HG03354 (cell line): ENCODE measurements around the gene ACD.

Source experiments
- ATAC-seq: cut with Tn5 transposase; IDR thresholded peaks from one replicate; pipeline ENCODE4 v1.9.1; 2021; ENCODE audit warnings: mild to moderate bottlenecking; ENCODE audit not compliant: unreplicated experiment, poor library complexity, severe bottlenecking

Gene ACD

DNA sequence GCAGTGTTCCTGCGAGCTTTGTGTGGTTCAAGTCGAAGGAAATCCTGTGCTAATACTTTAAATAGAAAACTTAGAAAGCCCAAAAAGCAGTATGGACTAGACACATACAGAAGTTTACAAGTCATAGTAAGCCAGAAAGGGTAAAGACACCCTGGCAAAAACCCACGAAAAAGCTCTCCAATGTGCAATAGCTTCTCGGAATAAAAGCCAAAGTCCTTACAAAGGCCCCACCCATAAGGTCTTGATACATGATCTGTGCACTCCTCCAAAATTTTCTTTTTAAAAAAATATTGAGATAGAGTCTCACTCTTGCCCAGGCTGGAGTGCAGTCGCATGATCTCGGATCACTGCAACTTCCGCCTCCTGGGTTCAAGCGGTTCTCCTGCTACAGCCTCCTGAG lies 16.9 kb upstream of the ACD start:
- ATAC-seq, result no peak

DNA sequence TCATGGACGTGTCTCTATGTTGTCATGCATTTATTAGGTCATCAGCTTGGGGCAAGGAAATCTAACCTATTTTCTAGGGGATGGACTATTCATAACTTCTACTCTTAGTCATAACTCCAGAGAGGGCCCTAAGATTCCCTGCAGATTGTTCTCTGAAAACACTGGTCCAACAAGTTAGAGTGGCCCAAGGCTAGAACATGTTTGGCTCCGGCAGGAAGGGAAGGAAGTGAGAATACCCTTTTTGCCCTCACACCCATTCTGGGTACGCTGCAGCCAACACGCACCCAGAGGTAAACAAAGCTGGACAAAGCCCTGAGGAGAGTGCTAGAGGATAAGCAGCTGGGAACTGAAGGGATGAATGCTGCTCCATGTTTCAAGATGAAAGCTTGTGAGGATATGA lies 16.5 kb upstream of the ACD start:
- no peak for ATAC-seq

DNA sequence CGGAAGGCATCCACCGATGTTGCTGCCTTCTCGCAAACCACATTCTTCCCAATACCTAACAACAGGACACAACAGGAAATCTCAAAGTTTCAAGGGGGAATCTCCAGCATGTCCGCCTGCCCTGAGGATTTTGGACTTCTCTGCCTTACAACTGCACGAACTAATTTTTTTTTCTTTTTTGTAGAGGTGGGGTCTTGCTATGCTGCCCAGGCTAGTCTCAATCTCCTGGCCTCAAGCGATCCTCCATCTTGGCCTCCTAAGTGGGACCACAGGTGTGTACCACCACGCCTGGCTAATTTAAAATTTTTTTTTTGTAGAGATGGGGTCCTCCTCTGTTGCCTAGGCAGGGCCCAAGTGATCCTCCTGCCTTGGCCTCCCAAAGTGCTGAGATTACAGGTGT lies 15.9 kb upstream of the ACD start:
- no peak for ATAC-seq

DNA sequence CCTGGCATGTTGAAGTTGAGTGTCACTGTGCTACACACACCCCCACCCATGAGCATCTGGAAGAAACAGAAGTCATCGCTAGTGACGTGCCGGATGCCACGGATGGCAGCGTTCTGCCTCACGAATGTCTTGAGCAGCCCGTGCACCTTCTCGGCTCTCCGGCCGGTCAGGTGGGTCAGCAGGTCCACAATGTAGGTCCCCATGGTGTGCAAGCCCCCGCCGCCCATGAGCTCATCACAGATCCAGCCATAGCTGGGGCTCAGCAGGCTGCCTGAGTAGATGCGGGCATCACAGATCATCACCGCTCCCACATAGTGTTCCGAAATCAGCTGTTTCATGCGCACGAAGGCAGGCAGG lies 15.5 kb upstream of the ACD start:
- no peak for ATAC-seq

DNA sequence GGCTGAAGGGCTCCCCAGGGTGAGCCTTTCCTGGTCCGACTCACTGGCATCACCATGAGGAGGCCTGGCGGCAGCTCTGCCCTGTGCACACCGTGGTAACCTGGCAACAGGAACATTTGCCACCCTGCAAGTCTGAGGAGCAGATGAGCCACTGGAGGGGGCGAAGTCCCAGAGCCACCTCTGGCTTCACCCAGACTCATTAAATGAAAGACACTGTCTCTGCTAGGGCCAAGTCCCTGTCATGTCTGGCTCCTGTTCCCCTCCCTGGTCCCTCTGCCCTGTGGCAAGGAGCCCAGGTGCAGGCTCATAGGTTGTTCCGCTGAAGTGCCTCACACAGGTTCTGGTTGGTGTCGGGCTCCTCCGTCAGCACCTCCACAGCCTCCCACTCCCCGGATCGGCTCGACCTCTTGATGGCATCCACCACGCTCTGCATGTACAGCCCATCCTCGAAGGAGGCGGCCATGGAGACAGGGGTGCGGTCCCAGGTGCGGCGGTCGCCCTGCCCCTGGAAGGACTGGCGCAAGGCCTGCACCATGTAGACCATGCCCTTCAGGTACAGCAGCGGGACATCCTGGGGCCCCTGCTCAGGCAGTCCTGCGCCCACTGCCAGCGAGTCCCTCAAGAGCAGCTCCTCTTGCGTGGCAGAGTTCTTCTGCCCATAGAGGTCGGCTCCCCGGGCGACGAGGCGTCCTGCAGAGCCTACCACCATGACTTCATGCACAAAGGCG lies 15.0 kb upstream of the ACD start:
- ATAC-seq, result no peak

DNA sequence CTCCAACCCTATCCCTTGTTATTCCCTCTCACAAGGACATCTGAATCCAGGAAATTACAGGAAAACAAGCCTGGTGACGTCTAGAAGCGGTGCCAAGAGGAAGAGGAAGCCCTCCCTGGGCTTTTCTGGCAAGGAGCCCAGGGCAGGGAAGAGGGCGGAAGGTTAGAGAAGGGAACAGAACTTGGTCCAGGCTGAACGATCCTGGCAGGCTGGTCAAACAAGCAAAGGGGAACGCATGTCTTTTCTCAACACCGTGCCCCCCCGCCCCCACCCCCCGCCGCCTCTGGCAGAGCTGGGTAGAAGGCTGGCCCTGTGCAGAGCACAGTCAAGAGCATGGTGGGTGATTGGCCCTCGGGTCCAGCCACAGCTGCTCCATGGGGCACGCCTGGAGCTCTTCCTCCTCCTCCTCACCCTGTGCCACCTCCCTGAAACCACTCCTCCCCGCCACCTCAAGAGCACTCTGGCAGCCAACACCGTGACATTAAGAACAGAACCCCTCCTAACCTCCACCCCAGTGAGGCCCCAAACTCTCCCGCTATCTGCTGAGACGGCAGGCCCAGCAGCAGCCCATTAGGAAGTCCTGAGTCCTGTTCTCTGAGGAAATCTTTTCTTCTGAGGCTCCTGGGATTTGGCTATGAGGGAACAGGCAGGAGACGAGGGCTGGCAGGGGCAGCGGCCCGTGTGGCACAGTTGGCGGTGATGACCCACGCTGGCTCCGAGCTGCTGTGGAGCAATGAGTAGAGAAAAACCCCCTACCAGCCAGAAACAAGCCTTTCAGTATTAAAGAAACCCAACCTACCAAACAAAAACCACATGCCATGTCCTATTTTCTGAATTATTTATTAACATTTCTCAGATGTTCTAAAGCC lies 13.9 kb upstream of the ACD start:
- no peak for ATAC-seq

DNA sequence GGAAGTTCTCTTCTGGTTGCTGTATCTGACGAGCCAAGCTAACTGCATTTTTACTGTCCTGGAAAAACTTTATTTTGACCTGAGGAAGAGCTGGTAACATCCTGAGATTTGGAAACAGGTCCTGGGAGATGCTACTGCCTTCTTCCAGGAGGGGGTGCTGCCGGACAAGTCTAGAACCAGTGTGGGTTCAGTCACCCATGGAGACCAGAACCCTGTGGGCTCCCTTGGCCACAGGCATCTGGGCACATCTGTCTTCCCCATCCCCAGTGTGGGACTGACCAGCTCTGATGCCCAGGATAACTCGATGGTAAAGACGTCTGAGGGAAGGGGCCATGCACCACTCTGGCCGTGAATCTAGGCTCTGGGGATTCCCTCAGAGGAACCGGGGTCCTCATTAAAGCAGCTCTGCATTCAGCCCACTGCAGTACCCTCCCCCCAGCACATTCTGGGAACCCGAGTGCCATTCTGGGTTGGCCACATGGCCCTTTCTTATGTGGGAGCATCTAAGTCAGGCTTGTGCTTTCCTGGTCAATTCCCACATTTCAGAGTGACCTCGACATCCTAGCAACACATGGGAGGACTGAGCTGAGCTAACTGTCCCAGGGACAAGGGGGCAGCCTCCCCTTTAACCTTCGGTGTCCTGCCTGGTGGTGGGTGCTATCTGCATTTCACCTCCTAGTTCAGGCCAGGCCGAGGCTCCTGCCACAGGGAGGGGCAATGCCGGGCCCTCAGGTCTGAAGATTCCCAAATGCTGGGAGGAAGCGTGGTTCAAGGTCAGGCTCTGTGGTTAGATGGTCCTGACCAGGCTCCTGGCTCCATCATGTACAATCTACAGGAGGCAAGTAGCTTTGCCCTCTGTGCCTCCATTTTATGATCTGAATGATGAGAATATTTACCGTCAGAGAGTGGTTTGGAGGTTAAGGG lies 12.9 kb upstream of the ACD start:
- no peak for ATAC-seq

DNA sequence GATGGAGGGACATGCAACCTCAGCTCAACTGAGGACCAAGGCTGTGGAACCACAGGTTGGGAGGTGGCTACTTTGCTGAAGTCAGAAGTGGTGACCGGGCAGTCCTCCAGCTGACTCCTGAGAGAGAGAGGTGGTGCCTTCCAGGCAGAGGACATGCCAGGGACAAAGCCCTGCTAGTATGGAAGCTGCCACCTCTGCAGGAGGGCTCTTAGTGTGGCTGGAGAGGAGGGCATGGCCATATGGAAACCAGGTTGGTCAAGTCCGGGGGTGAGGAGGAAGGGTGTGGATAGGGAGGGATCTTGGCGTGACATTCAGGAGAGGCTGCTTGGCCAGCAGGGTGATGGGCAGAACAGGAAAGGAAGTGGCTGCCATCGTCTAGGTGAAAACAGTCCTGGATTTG lies 12.2 kb upstream of the ACD start:
- ATAC-seq, result no peak

DNA sequence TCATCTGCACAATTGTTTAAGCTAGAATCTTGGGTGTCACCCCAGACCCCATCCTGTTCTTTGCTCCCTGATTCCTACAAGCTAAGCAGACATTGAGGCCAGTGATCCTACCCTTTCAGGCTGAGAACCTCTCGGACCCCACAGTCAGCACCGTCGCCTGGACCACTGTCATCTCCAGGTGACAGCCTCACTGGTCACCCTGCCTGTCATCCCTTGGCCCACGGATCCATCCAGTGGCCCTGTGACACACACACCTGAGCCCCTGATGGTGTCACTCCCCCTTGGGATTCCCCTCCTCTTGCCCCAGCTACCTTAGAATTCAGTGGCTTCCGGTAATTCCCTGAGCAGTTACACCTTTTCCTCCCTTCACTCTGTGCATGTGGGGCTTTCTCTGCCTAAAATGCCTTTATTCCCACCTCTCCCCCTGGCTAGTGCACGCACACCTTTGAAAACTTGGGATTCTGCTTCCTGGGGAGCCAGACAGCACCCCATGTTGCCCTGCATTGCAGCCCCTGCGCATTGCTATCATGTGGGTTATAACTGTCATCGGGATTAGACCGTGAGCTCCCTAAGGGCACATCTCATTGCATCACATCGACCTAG lies 9.5 kb upstream of the ACD start:
- ATAC-seq, result no peak

DNA sequence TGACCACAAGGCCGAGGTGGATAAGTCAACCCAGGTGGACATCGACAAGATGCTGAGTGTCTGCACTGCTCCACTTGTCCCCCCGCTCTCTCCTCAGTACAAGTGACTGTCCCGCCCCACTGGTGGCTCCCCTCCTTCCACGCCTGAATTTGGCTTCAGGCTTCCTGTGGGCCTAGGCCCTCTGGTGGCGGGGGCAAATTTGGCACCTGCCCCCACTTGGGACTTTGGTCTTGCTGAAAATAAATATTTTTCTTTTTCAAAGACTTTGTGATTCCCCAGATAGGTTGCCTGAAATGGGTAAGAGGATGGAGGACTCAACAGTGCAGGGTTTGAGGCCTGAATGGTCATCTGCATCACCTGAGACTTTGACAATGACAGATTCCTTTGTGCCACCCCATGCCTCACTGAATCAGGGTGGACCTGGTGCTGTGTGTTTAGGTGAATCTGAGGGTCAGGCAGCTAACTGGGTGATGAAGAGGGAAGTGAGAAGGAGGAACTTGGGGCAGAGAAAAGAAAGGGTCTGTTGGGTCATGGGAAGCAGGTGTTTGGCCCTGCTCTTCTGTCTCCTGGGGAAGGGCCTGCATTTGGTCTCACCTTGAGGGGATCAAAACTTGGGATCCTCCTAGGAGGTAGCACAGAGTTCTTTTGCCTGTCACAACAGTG lies 8.6 kb upstream of the ACD start:
- ATAC-seq, result no peak

DNA sequence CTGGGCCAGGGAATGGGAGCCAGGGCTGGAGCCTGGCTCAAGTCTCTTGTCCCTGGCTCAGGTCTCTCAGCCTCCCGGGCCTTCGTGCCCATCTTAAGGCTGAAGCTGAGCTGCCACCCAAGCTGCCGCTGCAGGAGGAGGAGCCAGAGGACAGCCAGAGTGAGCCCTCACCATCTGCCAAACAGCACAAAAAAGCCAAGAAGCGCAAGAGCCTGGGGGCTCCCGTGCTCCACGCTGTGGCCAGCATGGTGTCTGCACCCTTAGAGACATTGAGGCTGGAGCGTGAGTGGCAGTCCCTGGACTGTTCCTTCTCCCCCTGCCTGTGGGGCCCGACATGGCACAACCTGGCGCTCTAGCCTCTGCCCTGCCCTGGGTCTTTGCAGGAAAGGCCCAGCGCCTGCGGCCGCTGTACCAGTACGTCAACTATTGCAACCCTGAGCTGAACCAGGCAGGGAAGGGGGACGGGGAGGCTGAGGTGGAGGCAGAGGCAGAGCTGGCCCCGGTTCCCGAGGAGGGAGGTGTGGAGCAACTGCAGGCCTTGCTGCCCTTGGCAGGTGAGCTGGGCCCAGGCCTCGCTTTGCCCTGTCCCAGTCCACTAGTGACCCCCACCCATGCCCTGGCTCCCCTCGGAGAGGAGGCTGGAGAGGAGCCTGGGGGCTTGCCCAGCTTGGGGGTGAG lies 7.9 kb upstream of the ACD start:
- ATAC-seq, result peak; percentile 78

DNA sequence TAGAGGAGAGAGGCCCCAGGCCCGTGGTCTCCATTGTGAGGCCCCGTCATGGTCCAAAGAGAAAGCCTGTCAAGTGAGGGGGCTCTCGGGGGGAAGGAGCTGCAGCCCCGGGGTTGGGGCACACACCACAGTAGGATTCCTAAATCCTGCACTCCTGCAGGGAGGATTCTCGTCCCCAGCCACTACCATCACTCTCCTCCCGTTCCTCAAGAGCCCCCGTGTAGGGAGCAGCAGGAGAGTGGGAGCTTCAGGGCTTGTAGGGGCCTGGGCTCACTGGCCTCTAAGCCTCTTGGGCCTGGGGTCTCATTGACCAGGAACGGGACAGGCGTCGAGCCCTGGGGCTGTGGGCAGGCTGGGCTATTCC lies 7.4 kb upstream of the ACD start:
- ATAC-seq, result no peak

DNA sequence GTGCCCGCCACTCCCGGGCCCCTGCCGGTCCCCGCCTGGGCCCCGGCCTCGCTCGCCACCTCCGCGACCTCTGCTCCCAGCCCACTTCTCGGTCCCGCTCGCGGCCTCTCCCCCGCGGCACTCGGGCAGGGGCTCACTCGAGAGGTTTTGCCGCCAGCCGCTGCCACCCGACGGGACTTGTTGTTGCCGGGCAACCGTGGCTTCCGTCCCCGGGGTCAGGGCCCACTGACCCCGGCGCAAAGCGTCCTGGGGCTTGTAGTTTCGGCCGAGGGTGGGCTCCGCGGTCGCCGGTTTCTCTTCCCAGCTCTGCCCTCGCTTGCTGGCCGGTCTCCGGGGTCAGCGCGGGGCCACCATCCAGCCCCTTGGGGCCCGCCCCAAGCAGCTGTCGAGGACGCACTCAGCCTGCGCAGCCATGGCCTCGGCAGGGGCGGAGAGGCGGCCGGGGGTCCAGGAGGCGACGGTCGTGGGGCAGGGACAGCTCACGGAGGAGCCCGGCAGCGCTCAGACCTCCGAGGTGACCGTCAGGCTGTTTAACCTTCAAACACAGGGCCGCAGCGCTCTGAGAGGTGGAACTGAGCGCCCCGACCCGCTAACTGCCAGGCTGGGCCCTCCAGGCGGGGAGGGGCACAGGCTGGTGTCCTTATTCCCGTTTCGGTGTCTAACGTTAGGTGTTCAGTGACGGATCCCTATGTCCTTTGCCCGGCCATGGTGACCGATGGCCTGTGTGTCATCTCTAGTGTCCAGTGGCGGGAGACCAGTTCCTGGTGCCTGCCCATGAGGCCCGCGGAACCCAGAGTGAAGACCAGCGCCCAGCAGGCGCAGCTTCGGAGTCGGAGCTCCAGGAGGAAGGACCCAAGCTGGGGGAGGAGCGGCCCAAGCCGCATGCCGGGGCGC lies 6.7 kb upstream of the ACD start, which contains the start of the genes C16orf86 and ENKD1:
Gene C16orf86 (plus strand): TSS at position 256 of the 894 bp plus-strand sequence. CDS start 157 bp downstream, at position 413.
Gene ENKD1 (minus strand): TSS at position 192 of the 894 bp plus-strand sequence. CDS start 308 bp downstream, outside the sequence.
- ATAC-seq, result peak; percentile 68

DNA sequence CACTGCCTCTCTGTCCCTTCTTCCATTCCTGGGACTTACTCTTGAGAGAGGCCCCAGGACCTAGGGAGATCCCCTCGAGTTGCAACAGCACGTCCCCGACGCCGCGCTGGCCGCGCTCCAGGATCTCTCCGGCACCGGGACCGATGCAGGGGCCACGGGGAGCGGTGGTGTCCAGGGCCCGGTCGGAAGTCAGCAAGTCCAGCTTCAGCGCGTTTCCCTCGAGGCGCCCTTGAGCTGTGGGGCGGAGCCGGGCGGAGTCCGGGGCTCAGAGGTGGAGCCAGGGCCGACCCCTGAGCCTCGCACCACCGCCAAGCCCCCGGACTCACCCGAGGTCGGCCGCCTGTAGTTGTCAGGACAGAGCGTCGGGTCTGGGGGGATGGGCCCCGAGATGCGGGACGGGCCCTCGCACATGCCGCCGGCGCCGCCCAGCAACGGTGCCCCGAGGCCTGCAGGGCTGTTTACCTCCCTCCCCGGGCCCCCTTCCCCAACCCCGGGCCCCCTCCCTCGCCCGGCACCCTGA lies 6.0 kb upstream of the ACD start:
- no peak for ATAC-seq

DNA sequence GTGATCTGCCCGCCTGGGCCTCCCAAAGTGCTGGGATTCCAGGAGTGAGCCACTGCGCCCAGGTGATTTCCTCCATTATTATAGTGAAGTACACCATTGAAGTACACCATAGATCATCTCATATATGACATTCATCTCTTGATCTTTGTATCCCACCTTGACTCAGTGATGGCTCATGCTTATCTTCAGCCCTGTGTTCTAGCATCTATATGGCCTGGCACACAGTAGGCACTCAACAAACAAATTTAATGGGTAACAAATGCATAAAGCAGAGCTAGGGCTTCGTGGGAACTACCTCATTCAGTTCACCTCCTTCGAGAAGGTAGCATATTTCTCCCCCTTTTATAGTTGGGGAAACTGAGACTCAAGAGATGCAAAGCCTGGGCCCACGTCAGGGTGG lies 5.5 kb upstream of the ACD start:
- no peak for ATAC-seq

DNA sequence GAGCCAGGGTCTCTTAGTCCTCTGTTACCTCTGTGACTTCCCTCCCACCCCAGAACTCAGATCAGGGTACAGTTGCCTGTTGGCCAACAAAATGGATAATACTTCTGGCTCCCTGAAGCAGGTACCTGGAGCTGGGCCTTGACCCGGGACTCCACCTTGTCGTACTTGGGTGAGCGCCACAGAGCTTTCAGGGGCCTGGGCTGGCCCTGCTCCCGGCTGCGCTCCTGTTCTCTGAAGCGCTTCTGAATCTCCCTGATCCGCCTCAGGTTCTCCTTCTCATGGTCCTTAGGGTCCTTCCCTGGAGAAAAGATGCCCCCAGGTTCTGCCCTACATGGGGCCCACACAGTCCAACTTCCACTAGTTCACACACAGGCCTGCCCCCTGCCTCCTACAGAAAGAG lies 4.8 kb upstream of the ACD start:
- no peak for ATAC-seq

DNA sequence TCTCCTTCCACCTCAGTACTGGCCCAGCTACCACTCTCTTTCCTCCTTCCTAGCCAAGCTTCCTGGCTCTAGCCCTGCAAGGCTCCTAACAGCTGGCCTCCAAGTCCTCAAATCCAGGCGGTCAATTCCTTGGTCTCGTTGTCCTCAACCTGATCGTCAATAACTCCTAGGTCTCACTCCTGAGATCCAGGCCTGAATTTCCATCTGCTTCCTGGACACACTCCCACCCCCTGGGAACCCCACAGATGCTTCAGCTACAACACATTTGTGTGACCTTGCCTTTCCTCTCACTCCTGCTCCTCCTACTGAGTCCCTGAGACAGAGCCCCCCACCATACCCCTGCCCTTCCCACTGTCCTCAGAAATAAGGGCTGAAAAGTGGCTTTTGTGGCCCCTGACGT lies 4.2 kb upstream of the ACD start:
- ATAC-seq, result no peak

DNA sequence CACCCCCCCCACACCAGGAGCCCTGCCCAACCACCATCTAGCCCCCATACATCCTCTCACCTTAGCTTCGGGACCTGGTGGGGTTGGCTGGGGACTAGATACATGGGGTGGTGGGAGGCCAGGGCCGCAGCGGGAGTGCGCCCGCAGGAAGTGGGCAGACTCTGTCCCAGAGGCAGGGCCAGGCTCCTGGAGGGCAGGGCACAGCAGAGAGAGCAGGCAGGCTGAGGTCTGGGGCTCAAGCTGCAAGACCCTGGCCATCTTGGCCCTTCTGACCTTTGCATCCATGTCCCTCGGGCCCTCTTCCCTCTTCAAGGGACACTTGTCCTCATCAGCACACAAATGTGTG lies 3.8 kb upstream of the ACD start:
- no peak for ATAC-seq
